GM13976 (cell line): Measurements from ENCODE around the gene AP3S1.

ENCODE experiments used
- DNase-seq: peaks from one replicate; pipeline ENCODE4 v3.0.0; 2012; ENCODE audit warnings: low spot score
- in situ Hi-C: fragments of 300-500 bp; cut with MboI; formaldehyde crosslinking; loops from one replicate; pipeline ENCODE4 v1.12.0; 2022; ENCODE audit warnings: low sequenced_read_pairs, mixed read lengths, inconsistent platforms; ENCODE audit not compliant: unreplicated experiment
- TF ChIP-seq, protein P1 (sequence below): IDR thresholded peaks from 2 replicates; pipeline ENCODE4 v1.5.1; 2012; ENCODE audit warnings: borderline replicate concordance, mild to moderate bottlenecking; ENCODE audit not compliant: insufficient read depth; ENCODE audit errors: extremely low read depth, missing control alignments, control extremely low read depth

AP3S1 gene

DNA sequence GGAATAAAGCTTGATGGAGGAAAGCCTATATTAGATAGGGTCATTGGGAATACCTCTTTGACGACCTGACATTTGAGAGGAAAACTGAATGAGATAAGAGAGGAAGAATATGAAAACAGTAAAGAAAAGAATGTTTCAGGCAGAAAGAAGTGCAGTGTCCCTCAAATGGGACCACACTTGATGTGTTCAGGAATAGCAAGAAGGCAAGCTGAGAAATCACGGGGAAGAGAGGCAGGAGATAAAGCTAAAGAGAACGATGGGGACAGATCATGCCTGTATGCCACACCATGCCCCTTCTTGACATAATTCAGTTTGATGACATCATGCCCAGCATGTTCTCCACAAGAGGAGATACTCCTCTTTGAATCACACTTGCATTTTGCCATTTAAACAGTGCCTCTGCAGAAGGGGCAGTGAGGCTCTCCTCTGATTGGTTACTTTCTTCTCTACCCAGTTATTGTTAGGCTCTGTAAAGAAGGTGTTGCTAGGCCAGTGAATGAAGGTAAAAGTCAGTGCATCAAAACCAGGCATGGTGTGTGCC, 7.6 kb downstream of the AP3S1 start:
- in situ Hi-C loops = loop anchor here (25.0 kb wide), 2 partner anchors 213 to 537 kb away; no protein-coding TSS in a partner anchor
- no peak for DNase-seq
- TF ChIP-seq, protein P1, sequence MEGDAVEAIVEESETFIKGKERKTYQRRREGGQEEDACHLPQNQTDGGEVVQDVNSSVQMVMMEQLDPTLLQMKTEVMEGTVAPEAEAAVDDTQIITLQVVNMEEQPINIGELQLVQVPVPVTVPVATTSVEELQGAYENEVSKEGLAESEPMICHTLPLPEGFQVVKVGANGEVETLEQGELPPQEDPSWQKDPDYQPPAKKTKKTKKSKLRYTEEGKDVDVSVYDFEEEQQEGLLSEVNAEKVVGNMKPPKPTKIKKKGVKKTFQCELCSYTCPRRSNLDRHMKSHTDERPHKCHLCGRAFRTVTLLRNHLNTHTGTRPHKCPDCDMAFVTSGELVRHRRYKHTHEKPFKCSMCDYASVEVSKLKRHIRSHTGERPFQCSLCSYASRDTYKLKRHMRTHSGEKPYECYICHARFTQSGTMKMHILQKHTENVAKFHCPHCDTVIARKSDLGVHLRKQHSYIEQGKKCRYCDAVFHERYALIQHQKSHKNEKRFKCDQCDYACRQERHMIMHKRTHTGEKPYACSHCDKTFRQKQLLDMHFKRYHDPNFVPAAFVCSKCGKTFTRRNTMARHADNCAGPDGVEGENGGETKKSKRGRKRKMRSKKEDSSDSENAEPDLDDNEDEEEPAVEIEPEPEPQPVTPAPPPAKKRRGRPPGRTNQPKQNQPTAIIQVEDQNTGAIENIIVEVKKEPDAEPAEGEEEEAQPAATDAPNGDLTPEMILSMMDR = no peak

DNA sequence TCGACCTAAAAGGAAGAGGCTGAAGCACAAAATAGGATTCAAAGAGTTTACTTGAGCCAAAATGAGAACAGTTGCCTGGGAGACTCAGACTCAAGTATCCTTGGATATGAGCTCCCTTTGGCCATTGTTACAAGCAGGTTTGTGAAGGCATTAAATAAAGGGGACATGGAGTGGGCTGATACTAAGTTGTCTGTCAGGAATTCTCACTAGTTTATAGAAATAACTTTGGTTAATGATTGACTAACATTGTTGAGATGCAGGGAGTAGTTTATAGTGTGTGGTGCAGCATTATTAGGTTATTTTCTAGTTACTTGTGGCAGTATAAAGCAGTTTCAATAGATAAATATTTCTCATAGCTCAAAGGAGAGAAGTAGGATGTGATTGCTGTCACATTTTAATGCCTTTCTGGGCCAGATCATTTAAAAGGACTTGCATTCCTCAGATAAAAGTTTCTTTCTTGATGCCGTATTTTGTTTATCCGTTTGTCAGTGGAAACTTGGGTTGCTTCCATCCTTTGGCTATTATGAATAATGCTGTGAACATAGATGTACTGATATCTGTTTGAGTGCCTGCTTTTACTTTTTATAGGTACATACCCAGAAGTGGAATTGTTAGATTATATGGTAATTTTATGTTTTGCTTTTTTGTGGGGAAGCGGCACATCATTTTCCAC, 9.1 kb downstream of the AP3S1 start:
- TF ChIP-seq, protein P1 = no peak
- DNase-seq = no peak
- in situ Hi-C loops = no loop called here

DNA sequence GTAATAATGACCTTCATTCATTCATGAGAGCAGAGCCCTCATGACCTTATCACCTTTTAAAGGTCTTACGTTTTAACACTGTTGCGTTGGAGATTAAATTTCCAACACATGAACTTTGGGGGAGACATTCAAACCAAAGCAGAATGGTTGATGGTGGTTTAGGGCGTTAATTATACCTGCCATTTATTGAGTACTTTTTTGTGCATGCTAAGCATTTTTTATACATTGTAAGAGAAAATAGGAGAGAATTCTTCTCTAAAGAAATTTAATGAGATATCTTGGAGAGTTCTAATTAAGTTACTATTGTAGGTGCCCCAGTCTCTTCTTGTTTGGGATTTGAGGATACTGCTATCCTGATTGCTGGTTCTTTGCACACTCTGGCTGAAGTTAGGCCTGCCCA, 12.4 kb downstream of the AP3S1 start:
- in situ Hi-C loops = no loop called here
- TF ChIP-seq, protein P1 = no peak
- DNase-seq = no peak

DNA sequence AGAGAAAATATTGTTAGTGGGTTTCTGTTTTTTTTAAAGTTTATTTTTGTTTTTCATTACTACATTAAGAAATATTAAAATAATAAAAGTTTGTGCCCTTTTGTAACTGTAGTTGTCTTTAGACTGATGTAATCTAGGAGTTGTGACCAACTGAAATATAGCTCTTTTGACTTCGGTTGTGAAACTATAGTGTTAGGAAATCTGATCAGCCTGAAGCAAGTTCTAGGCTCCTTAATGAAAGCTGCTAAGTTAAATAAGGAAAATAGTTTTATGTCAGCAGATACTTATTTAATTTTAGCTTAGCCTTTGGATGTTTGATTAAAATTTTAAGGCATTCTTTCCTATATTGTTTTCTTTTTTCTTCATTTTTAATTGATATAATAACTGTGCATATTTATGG, 14.2 kb downstream of the AP3S1 start:
- in situ Hi-C loops = no loop called here
- no peak for DNase-seq
- TF ChIP-seq, protein P1 = no peak

DNA sequence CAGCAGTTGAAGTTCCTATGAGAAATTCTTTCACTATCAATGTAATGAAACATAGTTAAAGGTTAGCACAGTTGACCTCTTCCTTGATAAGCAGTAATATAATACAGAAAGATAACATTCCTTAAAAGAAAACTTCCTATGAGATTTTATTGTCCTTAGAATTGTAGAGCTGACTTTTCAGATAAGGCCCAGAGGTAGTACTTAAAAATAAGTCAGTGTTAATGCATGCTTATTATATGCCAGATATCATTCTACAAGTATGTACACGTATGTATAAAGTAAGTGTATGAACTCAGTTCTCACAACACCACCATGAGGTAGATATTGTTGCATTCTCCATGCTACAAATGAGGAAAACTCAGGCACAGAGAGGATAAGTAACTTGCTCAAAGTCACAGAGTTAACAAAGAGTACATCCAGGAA, 15.3 kb downstream of the AP3S1 start:
- TF ChIP-seq, protein P1 = no peak
- in situ Hi-C loops = no loop called here
- DNase-seq = no peak

DNA sequence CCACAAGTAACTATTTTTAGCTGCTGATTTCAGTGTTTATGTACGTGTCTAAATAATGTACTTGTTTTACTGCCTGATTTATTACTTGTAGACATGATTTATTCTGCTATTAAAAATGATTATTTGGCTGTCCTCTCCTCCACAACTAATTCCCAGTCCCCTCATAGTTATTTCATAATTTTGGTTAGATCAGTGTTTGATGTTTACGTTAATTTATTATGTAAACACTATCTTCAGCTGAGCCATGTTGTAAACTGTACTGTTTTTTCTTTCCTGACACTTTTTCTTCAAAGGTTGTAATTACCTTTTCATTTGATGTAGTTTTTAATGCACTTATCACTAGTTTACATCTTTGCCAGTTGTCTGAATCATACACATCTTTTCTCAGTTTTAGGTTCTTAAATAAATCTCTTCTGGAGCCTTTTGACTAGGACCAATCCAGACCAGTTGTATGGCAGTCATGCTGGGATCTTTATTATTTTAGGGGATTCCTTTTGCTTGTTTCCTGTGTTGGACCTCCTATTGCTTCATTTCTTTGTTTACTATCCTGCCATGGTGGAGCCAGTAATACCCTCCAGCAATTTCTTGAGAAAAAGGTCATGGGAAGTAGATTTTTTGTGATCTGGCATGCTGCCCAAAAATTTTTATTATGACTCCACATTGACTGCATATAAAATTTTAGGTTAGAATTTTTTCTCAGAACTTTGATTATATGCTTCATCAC, 16.1 kb downstream of the AP3S1 start:
- TF ChIP-seq, protein P1 = no peak
- DNase-seq = no peak
- in situ Hi-C loops = no loop called here
